ENCODE measurements around the gene ADAMTS7.

ADAMTS7 gene

DNA sequence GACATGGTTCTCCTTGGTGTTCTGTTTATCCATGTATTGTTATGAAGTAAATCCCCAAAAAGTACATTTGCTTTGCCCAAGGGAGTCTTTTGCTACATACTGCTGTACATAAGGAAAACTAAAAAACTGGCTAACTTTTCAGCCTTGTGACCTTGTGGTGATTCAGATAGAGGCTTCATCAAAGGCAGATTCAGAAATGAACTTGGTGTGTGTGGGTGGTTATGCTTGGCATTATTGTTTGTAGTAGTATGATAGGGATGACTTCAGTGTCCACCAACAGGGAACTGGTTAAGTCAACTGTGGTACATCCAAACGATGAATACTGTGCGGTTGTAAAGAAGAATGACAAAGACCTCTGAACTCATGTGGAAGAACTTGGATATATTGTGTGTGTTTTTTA lies 94.6 kb downstream of the ADAMTS7 start:
- DNase-seq = no peak

GRCh38 chr15:78715930-78716329 lies 95.3 kb downstream of the ADAMTS7 start:
- DNase-seq = no peak

- no peak for DNase-seq
Measured at GRCh38 chr15:78715434-78715833, 95.8 kb downstream of the ADAMTS7 start.

DNA sequence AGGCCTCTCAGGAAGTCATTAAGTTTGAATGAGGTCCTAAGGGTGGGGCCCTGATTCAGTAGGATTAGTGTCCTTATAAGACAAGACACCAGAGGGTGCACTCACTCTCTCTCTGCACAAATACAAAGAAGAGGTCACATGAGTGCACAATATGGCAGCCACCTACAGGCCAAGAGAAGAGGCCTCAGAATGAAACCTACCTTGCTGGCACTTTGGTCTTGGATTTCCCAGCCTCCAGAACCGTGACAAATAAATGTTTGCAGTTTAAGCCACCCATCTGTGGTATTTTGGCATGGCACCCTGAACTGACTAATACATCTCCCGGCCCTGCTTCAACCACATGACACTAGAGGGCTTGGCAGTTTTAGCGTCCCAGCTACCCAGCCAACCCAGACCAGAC lies 96.4 kb downstream of the ADAMTS7 start:
- no peak for DNase-seq

DNA sequence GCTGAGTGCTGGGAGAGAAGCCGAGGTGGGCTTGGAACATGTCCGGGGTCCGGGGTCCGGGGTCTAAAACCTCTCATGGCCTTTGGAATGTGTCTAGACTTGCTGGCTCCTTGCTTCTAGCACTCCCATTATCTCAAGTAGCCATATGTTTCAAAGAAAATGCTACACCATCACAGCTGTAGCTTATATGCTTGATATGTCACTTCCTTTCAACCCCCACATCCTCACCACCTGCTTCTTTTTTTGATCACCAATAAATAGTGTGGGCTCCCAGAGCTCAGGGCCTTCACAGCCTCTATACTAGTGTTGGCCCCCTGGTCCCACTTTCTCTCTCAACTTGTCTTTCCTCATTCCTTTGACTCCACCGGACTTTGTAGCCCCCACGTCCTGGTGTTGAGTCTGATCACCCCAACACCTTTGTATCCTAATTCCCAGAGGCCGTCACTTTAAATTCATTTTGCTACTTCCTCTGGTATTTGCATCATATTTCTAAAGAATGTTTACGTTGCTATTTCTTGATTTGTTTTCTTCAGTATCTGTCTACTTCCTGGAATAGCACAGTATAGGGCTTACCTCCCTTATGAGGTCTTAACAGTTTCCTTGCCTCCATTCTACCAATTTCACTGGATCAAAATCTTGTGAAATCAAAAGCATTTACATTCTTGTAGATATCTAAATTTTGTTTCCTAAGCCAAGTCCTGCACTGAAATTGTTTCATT lies 98.3 kb downstream of the ADAMTS7 start:
- peak; percentile 81 for DNase-seq

DNA sequence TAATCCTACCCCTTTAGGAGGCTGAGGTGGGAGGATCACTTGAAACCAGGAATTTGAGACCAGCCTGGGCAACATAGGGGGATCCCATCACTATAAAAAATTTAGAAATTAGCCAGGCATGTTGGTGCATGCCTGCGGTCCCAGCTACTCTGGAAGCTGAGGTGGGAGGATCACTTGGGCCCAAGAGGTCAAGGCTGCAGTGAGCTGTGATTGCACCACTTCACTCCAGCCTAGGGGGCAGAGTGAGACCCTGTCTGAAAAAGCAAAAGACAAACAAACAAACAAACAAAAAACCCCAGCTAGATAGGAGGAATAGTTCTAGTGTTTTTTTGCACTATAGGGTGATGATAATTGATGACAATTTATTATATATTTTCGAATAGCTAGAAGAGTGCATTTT lies 99.6 kb downstream of the ADAMTS7 start:
- DNase-seq = no peak

DNA sequence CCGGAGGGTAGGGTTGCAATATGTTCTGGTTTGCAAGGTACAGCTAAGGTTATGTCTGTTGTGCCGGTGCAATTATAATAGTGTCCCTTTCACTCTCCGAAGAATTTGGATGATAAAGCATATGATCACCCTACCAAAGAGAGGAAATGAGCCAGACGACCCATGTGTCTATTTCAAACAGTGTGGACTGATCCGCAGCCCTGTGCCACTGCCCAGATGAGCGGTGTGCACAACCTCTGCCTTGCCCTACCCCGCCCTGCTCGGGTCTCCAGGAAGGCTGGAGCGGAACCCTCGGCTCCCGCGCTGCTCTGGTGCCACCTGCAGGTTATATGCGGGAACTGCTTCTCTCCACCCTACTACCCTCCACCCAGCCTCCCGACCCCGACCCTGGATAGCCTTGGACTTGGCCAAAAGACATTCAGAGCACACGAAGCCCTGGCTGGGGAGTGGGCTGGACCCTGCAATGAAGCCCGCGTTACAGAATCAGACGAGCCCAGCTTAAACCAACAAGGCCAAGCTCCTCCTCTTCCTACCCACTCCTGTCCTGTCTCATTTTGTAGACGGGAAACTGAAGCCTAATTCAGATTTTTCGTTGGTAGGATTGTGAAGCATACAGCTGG lies 101.9 kb downstream of the ADAMTS7 start:
- DNase-seq = peak; percentile 78

Measured in NCI-H2171 (cell line).